Daoy (cell line): Measurements from ENCODE around the gene PACRG. TPM values are rescaled to one million over a fixed set of nuclear protein-coding genes. Genes with fewer than 3 reads are reported as not detected.

ENCODE experiments used
- DNase-seq: peaks from one replicate; pipeline ENCODE4 v3.0.0-alpha.2; 2015; ENCODE audit warnings: low read depth
- total RNA-seq: library from RNA; depleted of rRNA; stranded (reverse); fragments of >200 nt; shearing (Covaris generic); gene quantifications from 2 replicates; pipeline ENCODE4 v1.2.3, GENCODE V29; 2014

The PACRG gene
- total RNA-seq, 1 experiment from 2014 or later: not detected

DNA sequence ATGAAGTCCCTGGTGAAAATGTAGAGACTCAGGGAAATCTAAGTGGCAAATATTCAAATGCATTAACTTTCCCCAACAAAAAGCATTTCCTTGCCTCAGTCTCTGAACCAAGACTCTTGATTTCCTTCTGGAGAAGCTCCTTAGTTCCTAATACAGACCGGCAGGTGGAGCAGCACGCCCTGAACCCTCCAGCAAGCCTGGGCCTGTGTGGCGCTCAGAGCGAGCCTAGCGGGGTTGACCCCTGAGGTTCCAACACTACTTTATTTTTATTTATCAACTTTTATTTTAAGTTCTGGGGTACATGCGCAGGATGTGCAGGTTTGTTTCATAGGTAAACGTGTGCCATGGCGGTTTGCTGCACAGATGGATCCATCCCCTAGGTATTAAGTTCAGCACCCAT lies 50.8 kb downstream of the PACRG start:
- no peak for DNase-seq

- DNase-seq: no peak
These were observed 58.0 kb downstream of the PACRG start for GRCh38 chr6:162785632-162786242.

DNA sequence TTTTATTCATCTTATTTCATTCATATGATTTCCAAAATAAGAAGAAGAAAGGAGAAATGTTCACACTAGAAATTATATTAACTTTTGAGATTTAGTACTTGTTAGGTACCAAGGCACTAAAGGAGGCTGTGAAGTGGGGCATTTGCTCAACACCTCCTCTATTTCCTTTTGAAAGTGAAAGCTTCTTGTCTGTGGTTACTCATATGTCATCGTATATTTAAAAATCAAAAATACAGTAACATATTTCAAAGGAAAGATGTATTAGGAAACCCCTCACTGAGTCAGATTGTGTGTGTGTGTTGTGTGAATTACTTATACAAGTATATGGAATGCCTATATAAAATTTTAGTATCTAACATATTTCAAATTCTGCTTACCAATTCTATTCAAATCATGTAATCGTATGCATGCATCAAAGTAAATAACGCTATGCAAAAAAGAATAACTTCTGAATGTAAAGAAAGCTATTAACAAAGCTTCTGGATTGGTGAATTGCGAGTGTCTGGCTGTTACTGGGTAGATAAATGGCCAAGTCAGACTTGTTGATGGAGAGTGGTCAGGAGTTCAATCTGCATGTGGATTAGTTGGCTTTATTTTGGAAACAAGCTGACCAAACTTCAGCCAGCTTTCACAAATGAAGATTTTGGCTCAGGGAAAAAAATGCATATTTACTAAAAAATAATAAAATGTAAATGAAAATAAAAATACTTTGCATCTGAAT lies 70.9 kb downstream of the PACRG start:
- no peak for DNase-seq

DNA sequence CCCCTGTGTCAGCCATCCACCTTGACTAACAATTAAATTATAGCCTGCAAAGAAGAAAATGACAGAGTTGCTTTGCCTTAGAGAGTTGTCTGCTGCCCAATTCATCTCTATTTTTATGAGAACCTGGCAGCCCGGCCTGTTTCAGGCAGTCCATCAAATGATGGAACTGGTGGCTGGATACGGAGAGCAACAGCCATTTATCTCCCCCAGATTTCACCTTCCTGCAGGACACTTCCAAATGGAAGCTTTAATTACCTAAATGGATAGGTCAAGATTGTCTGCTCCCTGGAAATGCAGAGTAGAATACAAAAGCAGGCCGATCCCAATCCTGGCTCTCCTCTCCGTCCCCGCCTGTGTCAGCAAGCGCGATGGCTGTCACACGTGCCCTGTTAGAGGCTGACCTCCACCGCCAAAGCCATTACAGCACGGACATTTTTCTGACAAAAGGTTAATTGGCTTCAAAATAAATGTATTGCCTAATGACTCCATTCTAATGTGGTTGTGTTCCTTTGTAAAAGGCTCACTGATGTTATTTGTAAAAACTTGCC lies 86.7 kb downstream of the PACRG start:
- no peak for DNase-seq

- no peak for DNase-seq
These were observed 89.4 kb downstream of the PACRG start for GRCh38 chr6:162817196-162817595.

DNA sequence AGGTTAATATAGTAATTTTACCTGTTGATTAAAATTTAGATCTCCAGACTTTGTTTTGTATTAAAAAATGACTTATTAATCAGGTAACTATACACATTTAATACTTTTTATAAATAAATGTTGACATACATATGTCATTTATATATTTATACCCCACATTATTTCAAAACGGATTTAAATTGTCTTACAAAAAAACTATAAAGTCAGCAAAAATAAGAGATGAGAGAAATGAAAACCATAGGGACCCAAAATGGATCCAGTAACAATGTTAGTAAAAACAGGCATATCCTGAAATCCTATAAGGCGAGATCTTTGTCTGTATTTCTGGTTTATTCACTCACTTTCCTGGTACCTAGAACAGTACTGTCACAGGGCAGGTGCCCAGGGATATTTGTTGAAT lies 91.5 kb downstream of the PACRG start:
- no peak for DNase-seq

DNA sequence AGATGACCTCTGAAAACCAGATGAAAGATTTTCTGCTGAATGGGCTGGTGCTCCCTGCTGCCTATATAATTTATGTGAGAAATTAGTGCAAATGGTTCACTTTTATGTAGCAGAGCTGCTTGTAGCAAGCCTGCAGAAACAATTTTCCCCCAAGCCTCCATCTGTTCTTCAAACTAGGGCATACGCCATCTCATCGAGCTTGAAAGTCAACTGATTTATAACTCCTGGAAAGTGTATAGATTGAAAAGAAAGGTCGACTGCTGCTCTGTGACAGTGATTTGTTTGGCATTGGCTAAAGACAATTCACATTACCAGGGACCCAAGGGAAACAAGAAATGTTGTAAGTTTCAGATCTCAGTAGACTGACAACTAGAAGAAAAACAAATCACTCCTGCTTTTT lies 93.3 kb downstream of the PACRG start:
- no peak for DNase-seq

DNA sequence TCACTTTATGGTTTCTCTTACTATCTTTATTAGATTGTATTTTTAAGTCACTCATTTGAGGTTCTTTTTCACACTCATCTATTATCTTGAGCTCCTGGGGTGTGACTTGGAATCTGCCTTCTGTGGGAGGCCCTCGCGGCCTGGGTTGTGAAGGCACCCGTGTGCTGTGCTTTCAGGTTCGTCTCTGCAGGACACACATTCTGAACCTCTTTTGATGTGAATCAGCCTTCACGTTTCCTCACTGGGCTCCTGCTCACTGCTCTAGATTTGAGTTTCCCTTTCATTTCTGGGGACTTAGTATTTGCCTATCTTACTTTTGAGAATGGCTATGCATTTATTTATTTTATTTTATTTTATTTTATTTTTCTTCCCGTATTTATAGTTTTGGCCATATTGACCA lies 97.8 kb downstream of the PACRG start:
- DNase-seq: no peak

DNA sequence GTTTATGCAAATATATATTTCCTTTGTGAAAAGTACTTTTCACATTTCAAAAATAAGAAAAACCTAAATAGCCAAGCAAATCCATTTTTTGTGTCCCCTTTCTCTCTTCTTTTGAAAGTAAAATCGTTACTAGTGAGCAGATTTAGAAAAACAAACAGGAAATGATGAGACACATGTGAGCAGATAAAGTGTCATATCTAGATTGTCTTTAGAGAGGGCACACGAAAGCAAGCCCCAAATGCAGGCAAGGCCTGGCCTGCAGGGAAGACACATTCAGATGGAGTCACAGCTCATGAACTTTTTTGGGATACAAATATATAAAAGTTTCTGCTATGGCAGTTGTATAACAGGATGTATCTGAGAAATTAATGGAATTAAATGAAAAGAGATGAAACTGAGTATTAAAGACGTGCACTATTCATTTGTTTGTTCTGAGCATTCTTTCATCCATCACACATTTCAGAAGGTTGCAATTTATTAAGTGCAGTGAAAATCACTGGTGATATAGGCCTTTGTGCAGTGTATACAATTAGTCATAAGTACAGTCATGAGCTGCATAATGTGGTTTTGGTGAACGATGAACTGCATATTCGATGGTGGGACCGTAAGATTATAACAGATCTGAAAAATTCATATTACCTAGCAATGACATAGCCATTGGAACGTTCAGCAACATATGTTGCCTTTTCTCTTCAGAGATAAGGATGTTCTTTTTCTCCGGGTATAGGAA lies 101.4 kb downstream of the PACRG start:
- no peak for DNase-seq

- no peak for DNase-seq
These were observed 106.0 kb downstream of the PACRG start for GRCh38 chr6:162833776-162834175.

DNA sequence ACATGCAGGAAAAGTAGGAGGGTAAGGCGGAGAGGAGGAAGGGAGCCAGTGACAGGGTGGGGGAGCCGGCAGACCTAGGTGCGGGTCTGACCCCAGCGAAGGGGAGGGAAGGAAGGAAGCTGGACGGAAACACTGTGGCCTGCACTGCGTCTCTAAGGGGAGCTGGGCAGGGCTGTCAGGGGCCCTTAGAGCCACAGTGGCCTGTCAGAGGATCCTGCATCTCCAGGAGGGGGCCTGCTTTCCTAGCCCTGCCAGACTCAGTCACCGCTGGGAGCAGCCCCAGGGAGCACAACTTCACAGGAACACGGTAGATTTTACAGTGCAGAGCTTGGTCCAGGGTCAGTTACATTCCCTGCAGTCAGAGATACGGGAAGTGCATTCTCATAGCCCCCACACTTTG lies 118.2 kb downstream of the PACRG start:
- no peak for DNase-seq

DNA sequence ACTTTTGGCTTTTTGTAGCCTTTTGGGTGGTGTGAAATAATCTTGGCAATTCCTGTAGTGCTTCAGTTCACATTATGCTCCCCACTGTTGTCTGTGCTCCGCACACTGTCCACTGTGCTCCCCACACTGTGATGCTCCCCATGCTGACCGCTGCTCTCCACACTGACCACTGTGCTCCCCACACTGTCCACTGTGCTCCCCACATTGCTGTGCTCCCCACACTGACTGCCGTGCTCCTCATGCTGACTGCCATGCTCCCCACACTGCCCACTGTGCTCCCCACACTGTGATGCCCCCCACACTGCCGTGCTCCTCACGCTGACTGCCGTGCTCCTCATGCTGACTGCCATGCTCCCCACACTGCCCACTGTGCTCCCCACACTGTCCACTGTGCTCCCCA lies 118.9 kb downstream of the PACRG start:
- DNase-seq: no peak

- no peak for DNase-seq
These were observed 121.5 kb downstream of the PACRG start for GRCh38 chr6:162849269-162849668.

GRCh38 chr6:162852192-162852591 lies 124.4 kb downstream of the PACRG start:
- no peak for DNase-seq

DNA sequence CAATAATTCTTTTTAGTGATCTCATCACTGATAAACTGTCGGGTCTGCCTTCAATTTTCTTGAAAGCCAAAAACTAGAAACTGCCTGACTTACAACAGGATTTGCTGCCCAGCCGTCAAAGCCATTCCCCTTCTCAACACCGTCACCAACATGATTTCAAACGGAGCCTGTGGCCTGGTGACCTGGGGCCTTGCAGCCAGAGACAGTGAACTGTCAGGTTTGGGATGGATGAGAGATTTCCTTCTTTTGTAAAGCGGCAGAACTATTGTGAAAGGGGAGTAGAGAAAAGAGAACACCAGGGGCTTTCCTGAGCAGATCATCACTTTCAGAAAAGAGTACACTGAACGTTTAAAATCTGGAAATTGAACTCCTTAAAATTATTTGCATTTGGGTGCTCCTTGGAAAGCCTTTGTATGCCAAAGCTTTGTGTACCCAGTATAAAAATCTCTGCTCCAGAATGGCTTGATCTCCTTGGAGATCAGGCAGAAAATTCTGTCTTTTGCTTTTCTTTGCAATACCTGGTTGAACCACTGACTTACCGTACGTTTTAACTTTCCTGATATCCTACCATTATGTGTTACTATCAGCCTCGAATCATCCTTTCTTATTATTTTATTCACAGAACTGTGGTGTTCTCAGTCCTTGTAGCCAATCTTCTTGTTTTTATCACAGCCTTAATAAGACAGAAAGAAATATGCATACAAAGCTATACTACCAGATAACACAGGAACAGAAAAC lies 125.2 kb downstream of the PACRG start:
- no peak for DNase-seq

DNA sequence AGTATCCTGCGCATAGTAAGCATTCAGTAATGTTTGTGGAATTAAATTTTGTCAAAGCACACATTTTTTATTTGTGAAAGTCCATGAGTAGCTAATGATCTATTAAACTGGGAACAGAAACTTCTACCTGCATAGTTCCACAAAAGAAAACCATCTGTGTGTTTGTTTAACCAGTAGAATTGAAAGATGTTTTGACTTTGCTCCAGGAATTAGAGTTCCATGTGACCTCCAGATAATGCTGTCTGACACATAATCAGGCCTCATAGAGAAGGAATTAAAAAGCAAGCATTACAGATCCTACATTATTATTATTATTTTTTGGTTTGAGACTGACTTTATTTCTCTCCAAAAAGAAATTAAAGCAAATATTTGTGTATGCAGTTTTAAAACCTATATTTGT lies 126.5 kb downstream of the PACRG start:
- DNase-seq: no peak

DNA sequence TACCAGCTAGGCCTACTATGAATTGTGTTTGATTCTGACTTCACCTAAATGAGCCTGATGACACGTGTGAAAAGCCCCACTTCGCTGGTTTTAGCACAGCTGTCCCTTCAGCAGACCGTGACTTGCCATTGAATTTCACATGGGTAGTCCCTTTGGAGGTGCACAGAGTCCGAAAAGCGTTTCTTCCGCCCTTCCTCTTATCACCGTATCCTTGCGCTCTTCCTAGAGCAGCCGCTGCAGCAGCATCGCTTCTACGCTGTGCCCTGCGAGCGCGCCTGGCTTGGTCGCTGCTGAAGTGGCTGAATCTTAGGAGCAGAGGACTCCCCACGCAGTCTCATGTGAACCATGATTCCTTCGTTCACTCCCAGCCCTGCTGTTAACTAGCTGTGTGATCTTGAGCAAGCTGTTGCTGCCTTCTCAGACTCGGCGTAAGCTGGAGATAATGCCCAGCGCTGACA lies 127.0 kb downstream of the PACRG start:
- no peak for DNase-seq

GRCh38 chr6:162856885-162857284 lies 129.1 kb downstream of the PACRG start:
- peak; percentile 81 for DNase-seq

DNA sequence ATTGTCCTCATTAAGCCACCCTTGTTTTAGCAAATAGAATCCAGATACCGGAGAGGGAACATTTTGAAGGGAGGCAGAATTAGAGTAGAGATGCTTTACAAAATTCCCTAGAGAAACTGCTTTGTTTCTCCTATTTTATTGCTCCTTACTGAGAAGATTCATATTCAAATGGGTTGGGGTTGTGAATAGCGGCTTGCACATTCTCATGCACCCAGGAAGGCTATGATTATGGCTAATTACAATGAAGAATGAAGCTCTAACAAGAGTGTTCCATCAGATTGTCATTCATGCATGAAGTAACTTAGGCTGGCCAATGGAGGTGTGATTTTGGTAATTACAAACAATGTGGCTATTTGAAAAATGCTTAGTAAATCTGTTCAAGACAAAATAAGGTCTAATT lies 129.6 kb downstream of the PACRG start:
- DNase-seq: no peak

- DNase-seq: no peak
These were observed 134.7 kb downstream of the PACRG start for GRCh38 chr6:162862462-162862861.

DNA sequence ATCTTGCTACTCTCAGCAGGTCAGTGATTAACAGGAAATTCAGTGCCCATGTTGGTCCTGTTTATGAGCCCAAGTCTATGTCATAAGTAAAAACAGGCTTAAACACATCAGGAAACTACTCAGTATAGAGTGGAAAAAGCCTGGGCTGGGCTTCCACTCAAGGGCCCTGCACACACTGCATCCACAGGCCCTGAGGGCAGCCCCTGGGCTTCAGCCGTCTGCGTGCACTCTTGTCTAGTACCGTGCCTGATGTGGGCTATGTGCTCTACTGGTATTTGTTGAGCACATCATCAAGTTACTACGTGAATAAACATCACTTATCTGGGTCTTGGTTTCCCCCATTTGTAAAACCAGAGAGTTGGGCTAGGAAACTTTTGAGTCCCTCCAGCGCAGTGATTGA lies 135.2 kb downstream of the PACRG start:
- DNase-seq: no peak

- no peak for DNase-seq
These were observed 136.0 kb downstream of the PACRG start for GRCh38 chr6:162863821-162864220.
